ENCODE measurements around the gene CTNNBL1. TPM values are rescaled to one million over a fixed set of nuclear protein-coding genes. Genes with fewer than 3 reads are reported as not detected.
"Not testable (repeated sequence)": the region's sequence is repeated elsewhere in the genome, so short reads cannot be mapped to it uniquely, and the experiment has no call there.

The CTNNBL1 gene
- 162 TPM for polyA plus RNA-seq (2012; ENCODE audit: insufficient read depth, insufficient read length)

GRCh38 chr20:37693635-37694626 lies at the start of gene CTNNBL1:
TSS of gene CTNNBL1 (plus strand) at chr20:37694030. CDS start at chr20:37694123, 93 bp downstream.
- H3K4me3 ChIP-seq (ENCODE audit: low read length) = peak within 1 kb of the TSS; percentile 95
- peak; percentile 94 for DNase-seq (ENCODE audit: low read depth, low spot score)

- no peak for DNase-seq (ENCODE audit: low read depth, low spot score)
- H3K4me3 ChIP-seq (ENCODE audit: low read length) = no peak overlapping the region
Measured at GRCh38 chr20:37644605-37645004, 49.2 kb upstream of the CTNNBL1 start.

GRCh38 chr20:37647946-37648345 lies 45.9 kb upstream of the CTNNBL1 start:
- no peak for DNase-seq (ENCODE audit: low read depth, low spot score)

GRCh38 chr20:37649017-37649416 lies 44.8 kb upstream of the CTNNBL1 start:
- DNase-seq (ENCODE audit: low read depth, low spot score) = no peak
- no peak overlapping the region for H3K4me3 ChIP-seq (ENCODE audit: low read length)

More at GRCh38 chr20:37647946-37648345, 45.9 kb upstream of the CTNNBL1 start:
- H3K4me3 ChIP-seq (ENCODE audit: low read length) = no peak overlapping the region

GRCh38 chr20:37649676-37650370 lies 44.0 kb upstream of the CTNNBL1 start:
- DNase-seq (ENCODE audit: low read depth, low spot score) = no peak

GRCh38 chr20:37650661-37651060 lies 43.2 kb upstream of the CTNNBL1 start:
- no peak overlapping the region for H3K4me3 ChIP-seq (ENCODE audit: low read length)
- DNase-seq (ENCODE audit: low read depth, low spot score) = no peak

More at GRCh38 chr20:37649676-37650370, 44.0 kb upstream of the CTNNBL1 start:
- no peak overlapping the region for H3K4me3 ChIP-seq (ENCODE audit: low read length)

- H3K4me3 ChIP-seq (ENCODE audit: low read length) = no peak overlapping the region
- DNase-seq (ENCODE audit: low read depth, low spot score) = peak; percentile 21
Measured at GRCh38 chr20:37651932-37652331, 41.9 kb upstream of the CTNNBL1 start.

GRCh38 chr20:37656945-37657344 lies 36.9 kb upstream of the CTNNBL1 start:
- DNase-seq (ENCODE audit: low read depth, low spot score) = no peak
- H3K4me3 ChIP-seq (ENCODE audit: low read length) = no peak overlapping the region

GRCh38 chr20:37657924-37658804 lies 35.7 kb upstream of the CTNNBL1 start:
- no peak overlapping the region for H3K4me3 ChIP-seq (ENCODE audit: low read length)
- no peak for DNase-seq (ENCODE audit: low read depth, low spot score)

GRCh38 chr20:37661519-37661918 lies 32.3 kb upstream of the CTNNBL1 start:
- H3K4me3 ChIP-seq (ENCODE audit: low read length) = no peak overlapping the region
- DNase-seq (ENCODE audit: low read depth, low spot score) = no peak

- DNase-seq (ENCODE audit: low read depth, low spot score) = no peak
- no peak overlapping the region for H3K4me3 ChIP-seq (ENCODE audit: low read length)
Measured at GRCh38 chr20:37662308-37662707, 31.5 kb upstream of the CTNNBL1 start.

GRCh38 chr20:37664595-37664994 lies 29.2 kb upstream of the CTNNBL1 start:
- not testable (repeated sequence) for DNase-seq (ENCODE audit: low read depth, low spot score)

GRCh38 chr20:37668166-37668565 lies 25.7 kb upstream of the CTNNBL1 start:
- no peak for DNase-seq (ENCODE audit: low read depth, low spot score)
- no peak overlapping the region for H3K4me3 ChIP-seq (ENCODE audit: low read length)

More at GRCh38 chr20:37664595-37664994, 29.2 kb upstream of the CTNNBL1 start:
- H3K4me3 ChIP-seq (ENCODE audit: low read length) = not testable (repeated sequence)

- H3K4me3 ChIP-seq (ENCODE audit: low read length) = no peak overlapping the region
- peak; percentile 17 for DNase-seq (ENCODE audit: low read depth, low spot score)
Measured at GRCh38 chr20:37669062-37669772, 24.6 kb upstream of the CTNNBL1 start.

- no peak for DNase-seq (ENCODE audit: low read depth, low spot score)
- H3K4me3 ChIP-seq (ENCODE audit: low read length) = no peak overlapping the region
Measured at GRCh38 chr20:37669773-37670236, 24.0 kb upstream of the CTNNBL1 start.

- H3K4me3 ChIP-seq (ENCODE audit: low read length) = no peak overlapping the region
- no peak for DNase-seq (ENCODE audit: low read depth, low spot score)
Measured at GRCh38 chr20:37670351-37670791, 23.5 kb upstream of the CTNNBL1 start.

- no peak for DNase-seq (ENCODE audit: low read depth, low spot score)
- no peak overlapping the region for H3K4me3 ChIP-seq (ENCODE audit: low read length)
Measured at GRCh38 chr20:37672143-37672542, 21.7 kb upstream of the CTNNBL1 start.

GRCh38 chr20:37673444-37673843 lies 20.4 kb upstream of the CTNNBL1 start:
- H3K4me3 ChIP-seq (ENCODE audit: low read length) = no peak overlapping the region
- no peak for DNase-seq (ENCODE audit: low read depth, low spot score)
